Fibroblast of villous mesenchyme (primary cell): ENCODE results near the gene MFN2. TPM values are rescaled to one million over a fixed set of nuclear protein-coding genes. Genes with fewer than 3 reads are reported as not detected.

ENCODE experiments used
- DNase-seq: peaks from one replicate; pipeline ENCODE4 v3.0.0-alpha.2; 2010; ENCODE audit warnings: low read depth
- H3K4me3 ChIP-seq: 2 replicates; pipeline ENCODE4 v1.5.1; 2011; ENCODE audit warnings: low read depth, mild to moderate bottlenecking, low read length
- CTCF ChIP-seq: IDR thresholded peaks from 2 replicates; pipeline ENCODE4 v1.5.1; 2012; ENCODE audit warnings: low read depth, mild to moderate bottlenecking, low read length; ENCODE audit not compliant: insufficient read depth
- total RNA-seq: library from RNA; depleted of rRNA; stranded (reverse); fragments of >200 nt; gene quantifications from 2 replicates; pipeline ENCODE4 v1.2.3, GENCODE V29; 2012

The MFN2 gene
- total RNA-seq, 1 donor, result 66.1 TPM

- TF ChIP-seq CTCF, result no peak
- H3K4me3 ChIP-seq, result no peak overlapping the region
- no peak for DNase-seq
These were observed 68.1 kb downstream of the MFN2 start for GRCh38 chr1:12048372-12048771.

- DNase-seq, result no peak
- no peak for TF ChIP-seq CTCF
- H3K4me3 ChIP-seq, result no peak overlapping the region
These were observed 69.4 kb downstream of the MFN2 start for GRCh38 chr1:12049616-12050015.

- no peak for DNase-seq
- no peak for TF ChIP-seq CTCF
- no peak overlapping the region for H3K4me3 ChIP-seq
These were observed 71.1 kb downstream of the MFN2 start for GRCh38 chr1:12051361-12051760.

GRCh38 chr1:12052008-12052573 is 71.8 kb downstream of the MFN2 start:
- DNase-seq, result peak; percentile 85
- TF ChIP-seq CTCF, result no peak
- no peak overlapping the region for H3K4me3 ChIP-seq

GRCh38 chr1:12052997-12053686 is 72.9 kb downstream of the MFN2 start:
- DNase-seq, result no peak
- peak; percentile 10 for TF ChIP-seq CTCF
- no peak overlapping the region for H3K4me3 ChIP-seq

GRCh38 chr1:12053752-12054548 is 73.7 kb downstream of the MFN2 start:
- H3K4me3 ChIP-seq, result no peak overlapping the region
- DNase-seq, result no peak

More at GRCh38 chr1:12053752-12054548, 73.7 kb downstream of the MFN2 start:
- no peak for TF ChIP-seq CTCF
